ENCODE data around the gene STX17. TPM values are rescaled to one million over a fixed set of nuclear protein-coding genes. Genes with fewer than 3 reads are reported as not detected.

STX17 gene
- total and polyA plus RNA-seq, 10 of the 15 experiments (the other 5 are each of a cell fraction or from before 2014, with no cell fraction given) = 11.5 to 29.3 (median 20.0) TPM

DNA sequence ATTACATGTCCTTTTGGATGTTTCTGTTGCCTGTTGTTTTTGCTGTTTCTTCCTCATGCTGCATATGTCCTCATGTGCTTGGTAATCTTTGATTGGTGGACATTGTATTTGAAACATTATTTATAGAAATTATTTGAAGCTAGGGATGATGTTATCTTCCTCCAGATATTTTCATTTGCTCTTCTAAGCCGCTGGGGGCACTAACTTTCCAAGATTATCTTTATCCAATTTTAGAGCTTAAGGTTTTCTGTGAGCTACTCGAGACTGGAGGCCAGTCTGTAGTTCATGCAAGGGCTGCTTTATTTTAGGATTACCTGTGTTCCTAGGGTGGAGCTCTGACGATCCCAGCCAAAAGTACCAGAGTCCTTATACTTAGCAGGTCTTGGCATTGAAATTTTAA lies 40.9 kb downstream of the STX17 start:
- no peaks in the 10 kb centered on the region; the same call in 2 of the 3 replicates for H3K9me3 ChIP-seq (replicated peaks; ENCODE audit: control insufficient read depth, insufficient read depth, low read length)
- ChIA-PET SMC1A (ENCODE audit: uncharacterized antibody, unreplicated experiment) (interaction anchor here (0.6 to 2.8 kb wide), 5 partner anchors 9 to 32 kb away, joined by 3 to 10 read pairs (median 6); no protein-coding TSS in a partner anchor), RAD21 (ENCODE audit: unreplicated experiment) (no interaction called here), POLR2A (no interaction called here), CTCF (interaction anchor here (0.7 to 1.5 kb wide), 6 partner anchors 8 to 716 kb away, joined by 3 to 4 read pairs (median 4); no protein-coding TSS in a partner anchor)
- no peak overlapping the region for H2AFZ ChIP-seq (ENCODE audit: control insufficient read depth, low read depth, low read length)
- no TSS peak for BruUV-seq (replicated peaks)
- FAIRE-seq (no peak), ATAC-seq (no peak), DNase-seq (ENCODE audit: low read depth, low spot score) (no peak)
- H3K27ac ChIP-seq (ENCODE audit: control insufficient read depth, insufficient read depth) = no peak overlapping the region
- no peak overlapping the region for H3K4me3 ChIP-seq
- no peaks in the 10 kb centered on the region for H3K4me1 ChIP-seq (ENCODE audit: control insufficient read depth, insufficient read depth, low read length)
- in situ Hi-C loops (cut with MboI) (no loop called here), intact Hi-C loops (cut with micrococcal nuclease; ENCODE audit: unreplicated experiment) (no loop called here)
- H3K36me3 ChIP-seq (ENCODE audit: control insufficient read depth in 2 of 2, insufficient read depth in 2 of 2, low read length in 1 of 2) = peaks cover 0 to 4% of the 10 kb centered on the region in 2 experiments; a peak in 1 of 4 replicates
- no peak for TF ChIP-seq MYB (IDR thresholded peaks at IDR 0.05; ENCODE audit: borderline replicate concordance, low read depth, low read length)
- no peak for TF ChIP-seq ZNF217 (IDR thresholded peaks at IDR 0.05)
- TF ChIP-seq EED (IDR thresholded peaks at IDR 0.05; ENCODE audit: low read depth) = no peak
- TF ChIP-seq ZZZ3 (IDR thresholded peaks at IDR 0.05; ENCODE audit: control insufficient read depth, insufficient read length, low read depth) = no peak
- no peak for TF ChIP-seq CBX3 (IDR thresholded peaks at IDR 0.05; ENCODE audit: borderline replicate concordance, low read depth)
- no peak for TF ChIP-seq RAD21 (IDR thresholded peaks at IDR 0.05; ENCODE audit: insufficient read depth, low read depth, low read length)
- no peak for TF ChIP-seq CREB1 (IDR thresholded peaks at IDR 0.05; ENCODE audit: low read depth)
- no peak for TF ChIP-seq GATAD2B (conservative IDR thresholded peaks at IDR 0.05; ENCODE audit: low read depth)
- TF ChIP-seq STAT3 (IDR thresholded peaks at IDR 0.05; ENCODE audit: low read depth, low read length) = no peak
- no peak for TF ChIP-seq TARDBP (IDR thresholded peaks at IDR 0.05; ENCODE audit: borderline replicate concordance)
- TF ChIP-seq, protein P1, sequence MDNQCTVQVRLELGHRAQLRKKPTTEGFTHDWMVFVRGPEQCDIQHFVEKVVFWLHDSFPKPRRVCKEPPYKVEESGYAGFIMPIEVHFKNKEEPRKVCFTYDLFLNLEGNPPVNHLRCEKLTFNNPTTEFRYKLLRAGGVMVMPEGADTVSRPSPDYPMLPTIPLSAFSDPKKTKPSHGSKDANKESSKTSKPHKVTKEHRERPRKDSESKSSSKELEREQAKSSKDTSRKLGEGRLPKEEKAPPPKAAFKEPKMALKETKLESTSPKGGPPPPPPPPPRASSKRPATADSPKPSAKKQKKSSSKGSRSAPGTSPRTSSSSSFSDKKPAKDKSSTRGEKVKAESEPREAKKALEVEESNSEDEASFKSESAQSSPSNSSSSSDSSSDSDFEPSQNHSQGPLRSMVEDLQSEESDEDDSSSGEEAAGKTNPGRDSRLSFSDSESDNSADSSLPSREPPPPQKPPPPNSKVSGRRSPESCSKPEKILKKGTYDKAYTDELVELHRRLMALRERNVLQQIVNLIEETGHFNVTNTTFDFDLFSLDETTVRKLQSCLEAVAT (IDR thresholded peaks at IDR 0.05) = no peak
- TF ChIP-seq, protein P2, sequence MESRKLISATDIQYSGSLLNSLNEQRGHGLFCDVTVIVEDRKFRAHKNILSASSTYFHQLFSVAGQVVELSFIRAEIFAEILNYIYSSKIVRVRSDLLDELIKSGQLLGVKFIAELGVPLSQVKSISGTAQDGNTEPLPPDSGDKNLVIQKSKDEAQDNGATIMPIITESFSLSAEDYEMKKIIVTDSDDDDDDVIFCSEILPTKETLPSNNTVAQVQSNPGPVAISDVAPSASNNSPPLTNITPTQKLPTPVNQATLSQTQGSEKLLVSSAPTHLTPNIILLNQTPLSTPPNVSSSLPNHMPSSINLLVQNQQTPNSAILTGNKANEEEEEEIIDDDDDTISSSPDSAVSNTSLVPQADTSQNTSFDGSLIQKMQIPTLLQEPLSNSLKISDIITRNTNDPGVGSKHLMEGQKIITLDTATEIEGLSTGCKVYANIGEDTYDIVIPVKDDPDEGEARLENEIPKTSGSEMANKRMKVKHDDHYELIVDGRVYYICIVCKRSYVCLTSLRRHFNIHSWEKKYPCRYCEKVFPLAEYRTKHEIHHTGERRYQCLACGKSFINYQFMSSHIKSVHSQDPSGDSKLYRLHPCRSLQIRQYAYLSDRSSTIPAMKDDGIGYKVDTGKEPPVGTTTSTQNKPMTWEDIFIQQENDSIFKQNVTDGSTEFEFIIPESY (IDR thresholded peaks at IDR 0.05) = no peak
- no peaks in the 10 kb centered on the region for H3K27me3 ChIP-seq (replicated peaks in 1 of 2; ENCODE audit: control insufficient read depth in 2 of 2, insufficient read depth in 2 of 2, low read length in 1 of 2)
- no peaks in the 10 kb centered on the region for H4K20me1 ChIP-seq (ENCODE audit: control insufficient read depth, insufficient read depth)
- no peak overlapping the region for H3K9ac ChIP-seq (ENCODE audit: control insufficient read depth, insufficient read depth, low read length)
- H3K79me2 ChIP-seq (ENCODE audit: control insufficient read depth, insufficient read depth, low read length) = no peaks in the 10 kb centered on the region
- 97% methylated on average over 3 of the region's 3 CpGs for WGBS (ENCODE audit: insufficient coverage, insufficient replicate concordance, low lambda C conversion rate, missing lambda C conversion rate)
- H3K4me2 ChIP-seq (ENCODE audit: control insufficient read depth, insufficient read depth) = no peak overlapping the region
